HG03159 (cell line): ENCODE results near the gene SERPINA3.
"Not testable (repeated sequence)": the region's sequence is repeated elsewhere in the genome, so short reads cannot be mapped to it uniquely, and the experiment has no call there.

ENCODE experiments used
- ATAC-seq: cut with Tn5 transposase; IDR thresholded peaks from one replicate; pipeline ENCODE4 v1.9.1; 2021; ENCODE audit warnings: mild to moderate bottlenecking, moderate library complexity; ENCODE audit not compliant: unreplicated experiment

The SERPINA3 gene

GRCh38 chr14:94583557-94583956 is 28.6 kb upstream of the SERPINA3 start:
- no peak for ATAC-seq

GRCh38 chr14:94584591-94585280 is 27.5 kb upstream of the SERPINA3 start:
- ATAC-seq: no peak

DNA sequence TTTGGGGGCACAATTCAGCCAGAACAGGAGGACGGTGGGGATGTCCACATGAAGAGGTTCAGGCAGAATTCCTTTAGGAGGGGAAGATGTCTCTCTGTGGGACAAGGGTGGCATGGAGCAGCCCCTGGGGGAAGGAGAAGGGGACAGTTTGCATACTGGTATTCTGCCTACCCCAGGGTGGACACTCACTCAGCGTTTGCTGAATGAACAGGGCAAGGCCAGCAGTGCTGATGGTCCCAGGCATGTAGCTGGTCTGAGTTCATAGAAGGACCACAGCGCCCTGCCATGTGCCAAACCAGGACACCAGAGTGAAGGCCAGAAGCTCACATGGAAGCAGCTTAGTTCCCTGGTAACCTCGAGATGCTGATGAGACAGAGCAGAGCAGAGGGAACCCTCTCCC is 25.6 kb upstream of the SERPINA3 start:
- ATAC-seq: no peak

GRCh38 chr14:94588311-94588710 is 23.9 kb upstream of the SERPINA3 start:
- ATAC-seq: no peak

GRCh38 chr14:94591073-94591472 is 21.1 kb upstream of the SERPINA3 start:
- ATAC-seq: no peak

DNA sequence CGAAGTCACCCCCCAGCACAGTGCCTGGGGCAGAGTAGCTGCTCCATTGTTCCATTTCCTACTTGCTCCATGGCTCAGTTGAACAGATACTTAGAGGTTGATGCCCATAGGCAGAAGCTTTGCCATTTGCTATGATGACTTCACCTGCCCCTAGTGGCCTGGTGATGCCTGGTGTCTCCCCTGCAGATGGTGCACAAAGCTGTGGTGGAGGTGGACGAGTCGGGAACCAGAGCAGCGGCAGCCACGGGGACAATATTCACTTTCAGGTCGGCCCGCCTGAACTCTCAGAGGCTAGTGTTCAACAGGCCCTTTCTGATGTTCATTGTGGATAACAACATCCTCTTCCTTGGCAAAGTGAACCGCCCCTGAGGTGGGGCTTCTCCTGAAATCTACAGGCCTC is 20.3 kb upstream of the SERPINA3 start:
- ATAC-seq: no peak

- ATAC-seq: no peak
Observed at GRCh38 chr14:94592457-94592856, 19.7 kb upstream of the SERPINA3 start.

DNA sequence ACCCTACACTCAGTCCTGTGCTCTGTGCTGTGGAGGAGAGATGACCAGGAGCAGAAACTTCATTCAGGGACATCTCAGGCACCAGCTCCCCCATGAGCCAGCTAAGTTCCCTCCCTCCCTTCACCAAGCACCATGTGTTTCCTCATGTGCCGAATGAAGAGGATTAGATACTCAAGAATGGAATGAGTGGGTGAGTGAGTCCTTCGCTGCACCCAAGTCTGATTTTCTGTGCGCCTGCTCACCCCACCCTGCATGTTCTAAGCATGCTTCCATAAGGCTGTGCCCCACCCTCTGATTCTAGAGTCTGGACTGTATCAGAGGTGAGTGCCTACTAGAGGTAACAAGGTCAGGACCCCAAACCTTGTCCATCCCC is 18.8 kb upstream of the SERPINA3 start:
- no peak for ATAC-seq

GRCh38 chr14:94593749-94594431 is 18.3 kb upstream of the SERPINA3 start:
- ATAC-seq: no peak

DNA sequence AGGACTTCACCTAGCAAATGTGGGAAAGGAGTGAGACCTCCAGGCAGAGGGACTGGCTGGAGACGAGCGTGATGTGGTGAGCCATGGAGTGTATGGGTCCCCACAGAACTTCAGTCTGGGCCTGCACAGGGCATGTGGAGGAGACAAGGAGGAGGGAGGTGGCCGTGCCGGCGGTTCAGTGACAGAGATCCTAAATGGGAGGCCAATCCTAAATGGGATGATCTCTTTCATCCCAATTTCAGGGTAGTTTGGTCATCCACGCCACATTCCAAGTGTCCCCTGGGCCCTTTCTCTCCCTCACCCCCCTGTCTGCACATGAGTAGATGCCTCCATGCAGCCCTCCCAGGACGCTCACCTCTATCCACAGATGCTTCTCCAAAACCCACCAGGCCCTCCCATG is 17.8 kb upstream of the SERPINA3 start:
- no peak for ATAC-seq

GRCh38 chr14:94595912-94596311 is 16.3 kb upstream of the SERPINA3 start:
- ATAC-seq: no peak

DNA sequence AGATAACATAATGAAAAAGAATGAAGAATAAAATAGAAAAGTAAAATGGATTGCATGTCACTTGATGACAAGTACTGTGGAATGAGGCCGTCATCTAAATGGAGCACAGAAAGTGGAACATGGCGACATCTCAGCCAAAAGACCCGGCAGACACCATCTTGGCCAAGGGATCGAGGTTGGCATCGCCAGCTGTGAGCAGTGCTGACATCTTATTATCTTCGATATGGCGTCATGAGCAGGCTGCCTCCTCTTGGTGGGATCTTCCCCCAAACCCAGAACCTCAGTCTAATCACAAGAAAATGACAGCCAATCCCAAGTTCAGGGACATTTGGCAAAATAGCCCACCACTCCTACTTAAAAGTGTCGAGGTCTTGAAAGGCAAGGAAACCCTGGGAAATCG is 15.8 kb upstream of the SERPINA3 start:
- ATAC-seq: no peak

DNA sequence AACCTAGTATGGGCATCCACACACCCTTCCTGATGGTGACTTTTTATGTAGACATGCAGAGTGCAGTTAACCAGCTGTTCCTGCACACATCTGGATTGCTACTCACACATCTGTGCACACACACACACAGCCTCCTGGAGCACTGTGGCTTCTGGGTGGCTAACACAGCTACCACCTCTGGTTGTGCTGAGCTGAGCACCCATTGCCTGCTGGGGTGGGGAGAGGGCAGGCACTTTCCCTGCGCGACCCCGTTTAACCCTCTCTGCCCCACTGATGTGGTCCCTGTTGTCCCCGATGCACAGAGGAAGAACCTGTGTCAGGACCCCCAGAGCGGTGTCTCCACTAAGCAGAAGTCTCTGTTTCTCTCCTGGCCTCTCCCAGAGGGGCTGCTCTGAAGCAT is 14.4 kb upstream of the SERPINA3 start:
- ATAC-seq: no peak

- ATAC-seq: no peak
Observed at GRCh38 chr14:94598506-94598815, 13.7 kb upstream of the SERPINA3 start.

GRCh38 chr14:94598816-94599655 is 13.2 kb upstream of the SERPINA3 start:
- ATAC-seq: no peak

DNA sequence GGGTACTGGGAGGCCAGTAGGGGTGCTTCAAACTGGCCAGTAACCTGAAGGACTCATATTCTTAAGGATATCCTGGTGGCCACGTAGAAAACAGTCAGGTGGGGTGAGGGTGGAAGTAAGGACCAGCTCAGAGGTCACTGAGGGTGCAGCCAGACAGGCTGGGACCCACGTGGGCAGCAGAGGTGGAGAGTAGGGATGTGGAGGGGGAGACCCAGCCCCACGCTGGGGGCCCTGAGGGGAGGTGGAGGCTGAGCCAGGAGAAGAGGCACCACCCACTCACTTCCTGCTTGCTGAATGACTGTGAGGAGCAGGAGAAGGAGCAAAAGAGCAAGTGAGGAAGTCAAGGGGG is 12.6 kb upstream of the SERPINA3 start:
- no peak for ATAC-seq

DNA sequence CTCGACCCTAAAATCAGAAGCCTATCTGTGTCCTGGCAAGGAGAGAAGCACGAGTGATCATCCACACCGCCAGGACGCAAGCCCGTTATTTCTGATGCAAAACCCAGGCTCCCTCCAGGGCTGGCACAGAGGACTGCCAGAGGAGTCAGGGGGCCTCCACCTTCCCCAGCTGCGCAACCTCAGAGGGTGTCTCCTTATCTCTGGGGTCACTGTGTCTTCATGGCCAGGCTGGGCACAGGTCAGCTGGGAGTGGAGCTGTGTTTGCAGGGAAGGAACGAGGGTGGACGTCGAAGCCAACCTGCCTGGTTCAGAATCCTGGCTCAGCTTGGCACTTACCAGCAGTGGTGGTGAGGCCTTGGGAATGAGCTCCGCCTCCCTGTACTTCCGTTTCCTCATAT is 12.0 kb upstream of the SERPINA3 start:
- ATAC-seq: no peak

DNA sequence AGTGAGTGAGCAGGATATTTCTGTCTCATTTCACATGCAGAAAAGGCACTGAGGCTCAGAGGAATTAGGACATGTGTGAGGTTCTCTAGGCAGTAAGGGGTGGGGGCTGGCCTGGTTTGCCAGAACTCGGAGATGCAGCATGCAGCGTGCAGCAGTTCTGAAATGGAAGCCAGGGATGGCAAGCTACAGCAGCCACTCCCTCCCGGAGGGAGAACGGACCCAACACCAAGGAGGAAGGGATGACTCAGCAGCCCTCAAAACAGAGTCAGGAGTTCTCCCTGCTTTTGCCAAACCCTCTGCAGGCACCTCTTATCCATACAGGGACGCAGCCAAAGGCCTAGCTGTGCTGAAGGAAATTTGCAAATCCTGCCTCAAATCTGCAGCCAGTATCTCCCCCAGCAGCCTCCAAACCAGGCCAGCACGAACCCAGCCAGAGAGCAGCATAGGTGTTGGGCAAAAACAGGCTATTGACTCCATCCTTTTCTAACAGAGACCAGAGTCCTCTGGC is 10.3 kb upstream of the SERPINA3 start:
- no peak for ATAC-seq

- ATAC-seq: no peak
Observed at GRCh38 chr14:94602722-94603121, 9.5 kb upstream of the SERPINA3 start.

- ATAC-seq: no peak
Observed at GRCh38 chr14:94605361-94605760, 6.8 kb upstream of the SERPINA3 start.

GRCh38 chr14:94608966-94609365 is 3.2 kb upstream of the SERPINA3 start:
- ATAC-seq: not testable (repeated sequence)

- no peak for ATAC-seq
Observed at GRCh38 chr14:94611179-94611578, 1.0 kb upstream of the SERPINA3 start.
